Activated T-helper 1 cell treated with anti-CD3 and anti-CD28 coated beads, Interleukin-2, amount 50 U/mL, for 16 hours (primary cell): Measurements from ENCODE around the gene CPT1B.
A peak's percentile ranks its signal among the peaks of the same experiment; 100 is the strongest.
"Not testable (repeated sequence)": the region's sequence is repeated elsewhere in the genome, so short reads cannot be mapped to it uniquely, and the experiment has no call there.

Experiments
- DNase-seq, 2 donors: peaks; one replicate each; pipeline ENCODE4 v3.0.0-alpha.2; 2020; ENCODE audit warnings: low read depth in 1 of 2, low spot score in 1 of 2

CPT1B gene

DNA sequence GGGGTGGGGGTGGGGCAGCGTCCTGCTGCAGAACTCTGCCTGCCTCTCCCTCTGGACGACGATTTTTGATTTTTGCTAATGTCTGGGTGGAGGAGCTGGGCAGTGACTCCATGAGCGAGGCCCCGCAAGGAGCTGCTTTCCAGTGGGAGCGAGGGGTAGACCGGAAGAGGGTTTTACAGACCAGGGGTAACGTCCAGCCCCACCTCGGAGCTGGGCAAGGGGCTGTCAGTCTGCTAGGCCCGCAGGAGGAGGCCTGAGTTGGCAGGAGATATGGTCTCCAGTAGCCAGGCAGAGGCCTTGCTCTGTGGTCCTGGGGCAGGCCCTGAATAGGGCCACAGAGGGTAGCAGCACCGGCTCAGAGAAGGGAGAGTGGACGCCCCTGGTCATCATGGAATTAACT, 31.4 kb upstream of the CPT1B start:
- DNase-seq, result no peak

DNA sequence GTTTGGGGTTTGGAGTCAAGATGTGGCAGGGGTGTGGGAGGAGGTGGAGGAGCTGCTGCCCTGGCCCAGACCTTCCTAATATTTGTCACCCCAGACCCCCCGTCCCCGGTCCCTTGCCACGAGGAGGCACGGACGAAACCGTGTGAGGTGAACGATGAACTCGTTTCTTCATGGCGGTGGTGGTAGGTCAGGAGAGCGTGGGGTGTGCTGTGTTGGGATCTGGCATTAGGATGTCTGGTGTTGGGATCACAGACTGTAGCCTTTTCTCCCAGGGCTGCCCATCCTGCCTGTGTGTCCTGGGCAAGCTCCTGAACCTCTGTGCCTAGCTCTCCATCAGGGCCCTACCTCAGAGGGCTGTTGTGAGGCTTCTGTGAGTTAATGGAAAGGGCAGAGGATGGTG, 30.8 kb upstream of the CPT1B start:
- DNase-seq, result no peak

- not testable (repeated sequence) for DNase-seq
Measured at GRCh38 chr22:50608058-50608840, 30.0 kb upstream of the CPT1B start.

GRCh38 chr22:50607659-50608020, 29.4 kb upstream of the CPT1B start:
- no peak for DNase-seq

- DNase-seq, result no peak
Measured at GRCh38 chr22:50606946-50607658, 28.9 kb upstream of the CPT1B start.

DNA sequence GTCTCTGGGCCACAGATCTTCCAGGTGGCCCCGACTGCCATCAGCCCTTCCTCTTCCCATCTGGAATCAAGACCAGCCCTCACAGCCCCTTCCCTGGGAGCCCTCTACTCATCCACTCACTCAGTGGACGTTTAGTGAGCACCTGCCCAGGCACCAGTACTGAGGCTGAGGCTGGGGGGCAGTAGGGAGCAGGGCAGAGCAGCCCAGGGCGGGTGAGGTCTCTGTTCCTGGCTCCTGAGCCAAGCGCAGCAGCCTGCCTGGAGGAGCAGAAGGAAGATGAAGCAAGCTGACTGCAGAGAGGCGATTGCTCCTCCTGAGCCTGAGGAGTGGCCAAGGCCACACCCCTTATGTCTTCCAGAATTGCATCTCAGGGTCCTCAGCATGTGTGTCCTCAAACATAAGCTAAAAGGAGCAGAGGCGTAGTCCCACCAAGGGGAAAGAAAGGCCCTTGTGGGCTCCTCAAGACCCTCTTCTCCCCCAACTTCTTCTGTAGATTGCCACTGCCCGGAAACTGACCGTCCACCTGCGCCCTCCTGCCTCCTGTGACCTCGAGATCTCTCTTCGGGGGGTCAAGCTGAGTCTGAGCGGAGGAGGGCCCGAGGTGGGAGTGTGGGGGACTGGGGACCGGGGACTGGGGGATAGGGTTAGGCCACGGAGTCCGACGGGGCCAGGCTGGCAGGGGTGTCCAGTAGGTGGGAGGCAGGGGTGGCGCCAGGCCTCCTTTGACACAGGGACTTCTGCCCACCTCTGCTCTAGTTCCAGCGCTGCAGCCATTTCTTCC, 28.1 kb upstream of the CPT1B start:
- DNase-seq, result no peak

DNA sequence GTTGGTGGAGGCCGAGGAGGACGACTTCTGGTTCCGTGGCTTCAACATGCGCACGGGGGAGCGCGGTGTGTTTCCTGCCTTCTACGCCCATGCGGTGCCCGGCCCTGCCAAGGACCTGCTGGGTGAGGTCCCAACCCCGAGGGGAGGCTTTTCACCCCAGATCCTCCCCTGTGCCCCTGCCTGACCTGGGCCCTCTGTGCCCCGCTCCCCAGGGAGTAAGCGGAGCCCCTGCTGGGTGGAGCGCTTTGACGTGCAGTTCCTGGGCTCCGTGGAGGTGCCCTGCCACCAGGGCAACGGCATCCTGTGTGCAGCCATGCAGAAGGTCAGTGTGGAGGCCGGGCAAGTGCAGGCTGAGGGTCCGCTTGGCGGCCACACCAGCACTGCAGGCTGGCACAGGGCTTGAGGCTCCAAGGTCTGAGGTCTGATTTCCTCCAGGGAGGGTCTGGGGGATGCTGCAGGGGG, 27.4 kb upstream of the CPT1B start:
- no peak for DNase-seq

DNA sequence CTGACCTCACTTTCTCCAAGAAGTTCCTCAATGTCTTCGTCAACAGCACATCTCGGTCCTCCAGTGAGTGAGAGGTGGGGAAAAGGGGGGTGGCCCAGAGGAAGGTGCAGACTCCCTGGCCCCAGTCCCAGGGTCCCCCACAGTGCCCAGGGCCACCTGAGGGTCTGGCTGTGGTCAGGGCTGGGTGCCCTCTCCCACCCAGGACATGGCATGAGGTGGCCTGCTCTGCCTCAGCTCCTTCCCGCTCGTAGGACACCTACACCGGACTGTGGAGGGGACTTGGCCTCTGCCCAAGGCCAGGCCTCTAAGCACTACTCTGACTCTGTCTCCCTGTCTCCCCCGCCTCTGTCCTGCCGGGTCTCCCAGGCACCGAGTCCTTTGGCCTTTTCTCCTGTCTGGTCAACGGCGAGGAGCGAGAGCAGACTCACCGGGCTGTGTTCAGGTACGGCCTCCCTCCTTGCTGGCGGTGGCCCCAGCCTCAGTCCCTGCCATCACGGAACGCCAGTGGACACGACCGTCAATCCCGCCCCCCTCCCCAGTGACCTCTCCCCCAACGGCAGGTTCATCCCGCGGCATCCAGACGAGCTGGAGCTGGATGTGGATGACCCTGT, 26.9 kb upstream of the CPT1B start:
- no peak for DNase-seq

- DNase-seq, result no peak
Measured at GRCh38 chr22:50604256-50605001, 26.2 kb upstream of the CPT1B start.

- DNase-seq, result no peak
Measured at GRCh38 chr22:50603511-50604255, 25.5 kb upstream of the CPT1B start.

GRCh38 chr22:50602338-50602700, 24.1 kb upstream of the CPT1B start:
- no peak for DNase-seq

GRCh38 chr22:50601669-50602337, 23.6 kb upstream of the CPT1B start:
- no peak for DNase-seq

DNA sequence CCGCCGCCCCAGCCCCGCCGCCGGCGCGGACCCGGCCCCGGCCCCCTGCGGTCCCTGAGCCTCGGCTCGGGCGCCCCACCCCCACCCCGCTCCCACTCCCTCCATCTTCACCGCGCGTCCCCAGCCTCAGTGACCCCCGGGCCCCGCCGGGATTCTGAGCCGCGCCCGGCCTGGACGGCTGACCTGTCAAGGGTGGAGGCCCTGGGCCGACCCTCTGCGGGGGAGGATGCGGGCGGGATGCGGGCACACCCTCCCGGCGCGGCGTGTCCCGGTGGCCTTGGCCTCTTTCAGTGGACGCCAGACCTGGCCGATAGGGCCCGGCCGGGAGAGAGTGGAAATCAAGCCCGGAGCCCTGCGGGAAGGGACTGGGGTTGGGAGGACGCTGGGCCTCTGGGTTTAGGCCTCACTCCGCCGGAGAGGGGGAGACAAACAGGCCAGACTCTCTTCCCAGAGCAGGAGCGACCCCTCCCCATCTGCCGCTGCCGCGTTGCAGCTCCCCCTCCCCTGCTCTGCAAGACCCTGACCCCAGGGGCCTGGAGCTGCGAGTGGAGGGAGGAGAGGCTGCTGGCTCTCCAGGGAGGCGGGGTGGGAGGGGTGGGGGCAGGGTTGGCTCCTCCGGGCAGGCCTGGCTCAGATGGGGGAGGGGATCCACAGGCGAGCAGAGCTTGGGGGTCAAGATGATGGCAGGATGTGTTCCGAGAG, 22.9 kb upstream of the CPT1B start:
- DNase-seq, result no peak

- DNase-seq, result no peak
Measured at GRCh38 chr22:50600538-50600937, 22.3 kb upstream of the CPT1B start, which contains the start of gene MAPK8IP2. TSS of gene MAPK8IP2 (plus strand) at chr22:50600793. CDS start at chr22:50600819, 26 bp downstream.

GRCh38 chr22:50599816-50600455, 21.7 kb upstream of the CPT1B start:
- DNase-seq, result peak in 1 of 2 donors; percentile 44

DNA sequence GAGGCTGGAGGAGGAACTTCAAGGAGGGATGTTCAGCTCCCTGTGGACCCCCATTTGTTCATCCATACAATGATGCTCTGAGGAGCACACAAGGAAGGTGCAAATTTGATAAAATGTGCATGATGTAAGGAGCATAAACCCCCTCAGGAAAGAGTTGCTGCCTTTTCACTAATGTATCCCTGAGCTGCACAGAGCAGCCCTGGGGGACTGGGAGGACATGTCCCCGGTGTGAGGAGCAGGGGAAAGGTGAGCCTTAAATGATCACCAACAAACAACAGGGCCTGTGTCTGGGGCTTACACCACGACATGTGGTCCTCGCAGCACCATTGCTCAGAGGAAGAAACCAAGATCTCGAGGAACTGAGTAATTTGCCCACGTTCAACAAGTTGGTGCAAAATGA, 18.9 kb upstream of the CPT1B start:
- DNase-seq, result no peak

GRCh38 chr22:50595189-50595588, 17.0 kb upstream of the CPT1B start:
- DNase-seq, result no peak

DNA sequence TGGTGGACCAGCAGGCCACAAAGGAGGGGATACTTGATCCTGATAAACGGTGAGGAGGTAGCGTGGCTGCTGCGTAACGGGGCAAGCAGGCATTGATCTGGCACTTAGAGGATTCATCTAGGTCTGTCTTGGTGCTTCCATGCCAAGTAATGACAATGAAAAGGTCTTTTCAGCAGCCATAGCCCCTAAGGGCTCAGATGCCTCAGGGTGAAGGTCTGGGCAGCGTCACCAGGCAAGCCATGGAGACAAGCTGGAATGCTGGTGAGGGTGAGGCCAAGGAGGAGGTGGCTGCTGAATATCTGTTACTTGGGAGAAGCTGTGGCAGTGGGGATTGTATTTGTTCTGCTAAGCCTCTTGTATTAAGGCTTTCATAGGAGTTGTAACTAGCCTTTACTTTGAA, 9.2 kb upstream of the CPT1B start:
- no peak for DNase-seq
